CD4-positive, alpha-beta T cell treated with Interferon gamma for 1 hour (primary cell): ENCODE measurements around the gene UFSP1.
"Not testable (repeated sequence)": the region's sequence is repeated elsewhere in the genome, so short reads cannot be mapped to it uniquely, and the experiment has no call there.

Experiments
- DNase-seq: peaks from one replicate; pipeline ENCODE4 v3.0.0-alpha.2; 2020

Gene UFSP1

GRCh38 chr7:100888988-100889750 is at the start of gene UFSP1:
UFSP1 (minus strand) TSS chr7:100889715; CDS start chr7:100889271, 444 bp downstream.
- DNase-seq = no peak

GRCh38 chr7:100936167-100936566 is 46.7 kb upstream of the UFSP1 start:
- not testable (repeated sequence) for DNase-seq

- not testable (repeated sequence) for DNase-seq
These were observed 45.9 kb upstream of the UFSP1 start for GRCh38 chr7:100935381-100935780.

GRCh38 chr7:100933734-100934133 is 44.2 kb upstream of the UFSP1 start:
- DNase-seq = no peak

GRCh38 chr7:100929808-100930174 is 40.3 kb upstream of the UFSP1 start:
- no peak for DNase-seq

GRCh38 chr7:100923616-100924015 is 34.1 kb upstream of the UFSP1 start:
- not testable (repeated sequence) for DNase-seq

- no peak for DNase-seq
These were observed 31.5 kb upstream of the UFSP1 start for GRCh38 chr7:100921039-100921438.

GRCh38 chr7:100919779-100920437 is 30.4 kb upstream of the UFSP1 start:
- DNase-seq = not testable (repeated sequence)

GRCh38 chr7:100919335-100919734 is 29.8 kb upstream of the UFSP1 start:
- DNase-seq = not testable (repeated sequence)

- DNase-seq = peak; percentile 49
These were observed 25.4 kb upstream of the UFSP1 start for GRCh38 chr7:100914879-100915447.

- no peak for DNase-seq
These were observed 24.8 kb upstream of the UFSP1 start for GRCh38 chr7:100914208-100914878.

- no peak for DNase-seq
These were observed 22.0 kb upstream of the UFSP1 start for GRCh38 chr7:100911484-100911883.

- DNase-seq = peak; percentile 43
These were observed 20.9 kb upstream of the UFSP1 start for GRCh38 chr7:100910443-100910842.

GRCh38 chr7:100908512-100908911 is 19.0 kb upstream of the UFSP1 start:
- no peak for DNase-seq

- DNase-seq = no peak
These were observed 13.1 kb upstream of the UFSP1 start for GRCh38 chr7:100902638-100903037.

- no peak for DNase-seq
These were observed 12.4 kb upstream of the UFSP1 start for GRCh38 chr7:100901921-100902332.

GRCh38 chr7:100900978-100901377 is 11.5 kb upstream of the UFSP1 start:
- no peak for DNase-seq

- DNase-seq = no peak
These were observed 9.9 kb upstream of the UFSP1 start for GRCh38 chr7:100899432-100899831.

- no peak for DNase-seq
These were observed 8.4 kb upstream of the UFSP1 start for GRCh38 chr7:100897772-100898454.

- peak; percentile 53 for DNase-seq
These were observed 7.5 kb upstream of the UFSP1 start for GRCh38 chr7:100896732-100897608.

- peak; percentile 56 for DNase-seq
These were observed 6.6 kb upstream of the UFSP1 start for GRCh38 chr7:100895956-100896731.
